Liver (tissue), 9 donors: ENCODE data around the gene ZSCAN22. TPM values are rescaled to one million over a fixed set of nuclear protein-coding genes. Genes with fewer than 3 reads are reported as not detected.
"Not testable (repeated sequence)": the region's sequence is repeated elsewhere in the genome, so short reads cannot be mapped to it uniquely, and the experiment has no call there.

ENCODE experiments used
- DNase-seq: peaks from one replicate; pipeline ENCODE4 v3.0.0-alpha.2; 2017; ENCODE audit warnings: low spot score
- H3K27ac ChIP-seq, 2 donors: one replicate each; pipeline ENCODE4 v1.7.0; 2013; ENCODE audit warnings: inconsistent platforms in 2 of 2, low read length in 2 of 2, control low read depth in 1 of 2, low read depth in 1 of 2, mild to moderate bottlenecking in 1 of 2
- H3K27me3 ChIP-seq, 4 donors: one replicate each; pipeline versions ENCODE4 v1.6.1 to v1.7.0; 2013; ENCODE audit warnings: low read length in 3 of 4, inconsistent platforms in 1 of 4, mild to moderate bottlenecking in 1 of 4, moderate library complexity in 1 of 4; ENCODE audit not compliant: control insufficient read depth in 4 of 4, insufficient read depth in 4 of 4
- H3K36me3 ChIP-seq, 4 donors: one replicate each; pipeline versions ENCODE4 v1.6.1 to v1.7.0; 2013; ENCODE audit warnings: low read length in 3 of 4, mild to moderate bottlenecking in 3 of 4, low read depth in 1 of 4, moderate library complexity in 1 of 4; ENCODE audit not compliant: control insufficient read depth in 4 of 4, insufficient read depth in 3 of 4
- H3K4me1 ChIP-seq, 4 donors: one replicate each; pipeline versions ENCODE4 v1.6.1 to v1.7.0; 2013; ENCODE audit warnings: low read length in 3 of 4, mild to moderate bottlenecking in 3 of 4, moderate library complexity in 1 of 4; ENCODE audit not compliant: control insufficient read depth in 4 of 4, insufficient read depth in 4 of 4
- H3K4me3 ChIP-seq, 3 donors: one replicate each; pipeline versions ENCODE4 v1.6.1 to v1.7.0; 2013; ENCODE audit warnings: low read length in 3 of 3, control low read depth in 1 of 3, low read depth in 1 of 3, mild to moderate bottlenecking in 1 of 3
- H3K9ac ChIP-seq, 2 donors: one replicate each; pipeline ENCODE4 v1.7.0; 2013; ENCODE audit warnings: low read length in 2 of 2, mild to moderate bottlenecking in 2 of 2, moderate library complexity in 2 of 2, control low read depth in 1 of 2, low read depth in 1 of 2
- H3K9me3 ChIP-seq, 4 donors: one replicate each; pipeline versions ENCODE4 v1.6.1 to v1.7.0; 2013; ENCODE audit warnings: low read length in 3 of 4; ENCODE audit not compliant: control insufficient read depth in 4 of 4
- ATF3 ChIP-seq: IDR thresholded peaks from 2 replicates; pipeline ENCODE4 v1.6.1; 2016; ENCODE audit warnings: antibody characterized with exemption
- CTCF ChIP-seq: fragments of 150-350 bp; IDR thresholded peaks from 2 replicates; pipeline ENCODE4 v1.5.1; 2017; ENCODE audit warnings: improper control_type of control experiment, low read depth, low read length; ENCODE audit not compliant: missing input control
- EGR1 ChIP-seq, 2 donors: IDR thresholded peaks; 2 replicates each; pipeline ENCODE4 v1.6.1; 2016 to 2018; ENCODE audit warnings: antibody characterized with exemption in 2 of 2, low read depth in 2 of 2
- GABPA ChIP-seq, 2 donors: IDR thresholded peaks in 1 of 2; conservative IDR thresholded peaks in 1 of 2; 2 replicates each; pipeline ENCODE4 v1.6.1; 2016; ENCODE audit warnings: antibody characterized with exemption in 2 of 2, mild to moderate bottlenecking in 1 of 2, moderate library complexity in 1 of 2
- HNF4A ChIP-seq, 2 donors: conservative IDR thresholded peaks; 2 replicates each; pipeline ENCODE4 v1.6.1; 2016; ENCODE audit warnings: antibody characterized with exemption in 2 of 2, mild to moderate bottlenecking in 2 of 2
- NR2F2 ChIP-seq: IDR thresholded peaks from 2 replicates; pipeline ENCODE4 v1.6.1; 2016; ENCODE audit warnings: antibody characterized with exemption
- RAD21 ChIP-seq, 2 donors: IDR thresholded peaks; 2 replicates each; pipeline ENCODE4 v1.6.1; 2016; ENCODE audit warnings: antibody characterized with exemption in 2 of 2, mild to moderate bottlenecking in 2 of 2
- RXRA ChIP-seq, 2 donors: IDR thresholded peaks; 2 replicates each; pipeline ENCODE4 v1.6.1; 2017 to 2018; ENCODE audit warnings: antibody characterized with exemption in 2 of 2, mild to moderate bottlenecking in 1 of 2
- SP1 ChIP-seq: IDR thresholded peaks from 2 replicates; pipeline ENCODE4 v1.6.1; 2018; ENCODE audit warnings: antibody characterized with exemption, mild to moderate bottlenecking
- TAF1 ChIP-seq: conservative IDR thresholded peaks from 2 replicates; pipeline ENCODE4 v1.6.1; 2016; ENCODE audit warnings: antibody characterized with exemption, mild to moderate bottlenecking
- WGBS: extraction: QIAGEN DNeasy Blood & Tissue Kit; methylation state at CpG from one replicate; pipeline ENCODE4 v1.1.7; 2013; 5-methylcytosine and 5-hydroxymethylcytosine counted together
- polyA plus RNA-seq, 2 donors: library from polyadenylated mRNA; stranded (reverse) in 1 of 2; unstranded in 1 of 2; fragments of 200-250 nt in 1 of 2; fragments of >200 nt in 1 of 2; fragmentation: Nextera tagmentation in 1 of 2; extraction: Ambion mirVana in 1 of 2; gene quantifications; one replicate each; pipeline versions ENCODE4 v1.2.1 to v1.2.3, GENCODE V29; 2013 to 2015
- total RNA-seq, 2 donors: library from RNA; depleted of rRNA; stranded (reverse); fragments of >200 nt; gene quantifications; one replicate each; pipeline ENCODE4 v1.2.3, GENCODE V29; 2014
- donor health status: healthy.
- donor health status: healthy.
- donor health status: healthy.
- donor health status: healthy.
- donor health status: healthy.

The ZSCAN22 gene
- total and polyA plus RNA-seq, 4 donors, result 0.88 to 3.5 (median 2.0) TPM

- Histone ChIP-seq H3K27ac (peak overlapping the region; percentile 7 to 41), H3K36me3 (peaks cover 0 to 2% (median 0%) of the 10 kb centered on the region in 4 donors), H3K27me3 (no peaks in the 10 kb centered on the region), H3K4me1 (peaks cover 4 to 22% (median 15%) of the 10 kb centered on the region in 4 donors), H3K4me3 (no peak overlapping the region), H3K9ac (no peak overlapping the region), H3K9me3 (no peaks in the 10 kb centered on the region)
- DNase-seq, result no peak
- WGBS, result 45% methylated on average over 15 of the region's 15 CpGs
- TF ChIP-seq RAD21 (IDR thresholded peaks at IDR 0.05) (peak; percentile 65 to 77), GABPA (IDR thresholded peaks at IDR 0.05 in 1 of 2, conservative IDR thresholded peaks at IDR 0.05 in 1 of 2) (no peak), CTCF (peak; percentile 40), HNF4A (conservative IDR thresholded peaks at IDR 0.05) (peak; percentile 15 to 29), ATF3 (no peak), SP1 (peak; percentile 9), RXRA (IDR thresholded peaks at IDR 0.05) (peak; percentile 39 to 55), NR2F2 (no peak)
Measured at GRCh38 chr19:58372311-58373133, 45.7 kb downstream of the ZSCAN22 start.

GRCh38 chr19:58374200-58374599 lies 47.4 kb downstream of the ZSCAN22 start:
- DNase-seq, result no peak
- Histone ChIP-seq H3K27me3 (no peaks in the 10 kb centered on the region), H3K4me1 (peaks cover 4 to 25% (median 18%) of the 10 kb centered on the region in 4 donors), H3K9ac (no peak overlapping the region), H3K4me3 (no peak overlapping the region), H3K9me3 (no peaks in the 10 kb centered on the region), H3K27ac (no peak overlapping the region), H3K36me3 (peaks cover 0 to 2% (median 0%) of the 10 kb centered on the region in 4 donors)
- 86% methylated on average over 4 of the region's 4 CpGs for WGBS
- no peak for TF ChIP-seq CTCF
- no peak for TF ChIP-seq EGR1 (IDR thresholded peaks at IDR 0.05; ENCODE audit: low read depth in 2 of 2)
- no peak for TF ChIP-seq TAF1

- not testable (repeated sequence) for H3K9me3 ChIP-seq, H3K36me3 ChIP-seq, H3K27ac ChIP-seq, H3K4me3 ChIP-seq, DNase-seq, H3K27me3 ChIP-seq, H3K9ac ChIP-seq
- 90% methylated on average over 7 of the region's 7 CpGs for WGBS
- H3K4me1 ChIP-seq, result peaks cover 4 to 40% (median 31%) of the 10 kb centered on the region in 4 donors
Measured at GRCh38 chr19:58376724-58377123, 49.9 kb downstream of the ZSCAN22 start.
